Measurements from ENCODE around the gene BMAL1.

BMAL1 gene

GRCh38 chr11:13349046-13349445 is 71.5 kb downstream of the BMAL1 start:
- ChIA-PET POLR2A (no interaction called here), CTCF (interaction anchor here (1.4 to 10.4 kb wide), 4 partner anchors 14 to 141 kb away, joined by 5 to 96 read pairs (median 40); no protein-coding TSS in a partner anchor)
- H3K4me3 ChIP-seq (ENCODE audit: low read depth, low read length) = no peak overlapping the region
- TF ChIP-seq CTCF (IDR thresholded peaks at IDR 0.05; ENCODE audit: insufficient read depth, low read length, missing control alignments) = no peak
- DNase-seq (ENCODE audit: low read depth, low spot score) = no peak

- ChIA-PET CTCF (interaction anchor here (1.2 to 10.4 kb wide), 6 partner anchors 12 to 141 kb away, joined by 4 to 96 read pairs (median 6); no protein-coding TSS in a partner anchor), POLR2A (no interaction called here)
- DNase-seq (ENCODE audit: low read depth, low spot score) = no peak
- no peak for TF ChIP-seq CTCF (IDR thresholded peaks at IDR 0.05; ENCODE audit: insufficient read depth, low read length, missing control alignments)
- no peak overlapping the region for H3K4me3 ChIP-seq (ENCODE audit: low read depth, low read length)
These were observed 72.0 kb downstream of the BMAL1 start for GRCh38 chr11:13349581-13349980.

- no peak overlapping the region for H3K4me3 ChIP-seq (ENCODE audit: low read depth, low read length)
- ChIA-PET CTCF (interaction anchor here (3.9 to 10.4 kb wide), 4 partner anchors 8 to 145 kb away, joined by 37 to 96 read pairs (median 64); no protein-coding TSS in a partner anchor), POLR2A (interaction anchor here (0.8 kb wide), 1 partner anchor 92 kb away, joined by 3 read pairs; no protein-coding TSS in a partner anchor)
- no peak for DNase-seq (ENCODE audit: low read depth, low spot score)
- TF ChIP-seq CTCF (IDR thresholded peaks at IDR 0.05; ENCODE audit: insufficient read depth, low read length, missing control alignments) = no peak
These were observed 75.1 kb downstream of the BMAL1 start for GRCh38 chr11:13352711-13353110.

- ChIA-PET POLR2A (no interaction called here), CTCF (interaction anchor here (0.8 to 10.4 kb wide), 12 partner anchors 9 to 146 kb away, joined by 3 to 96 read pairs (median 12); no protein-coding TSS in a partner anchor)
- DNase-seq (ENCODE audit: low read depth, low spot score) = no peak
- no peak overlapping the region for H3K4me3 ChIP-seq (ENCODE audit: low read depth, low read length)
- TF ChIP-seq CTCF (IDR thresholded peaks at IDR 0.05; ENCODE audit: insufficient read depth, low read length, missing control alignments) = peak; percentile 19
These were observed 76.7 kb downstream of the BMAL1 start for GRCh38 chr11:13354335-13354734.

- TF ChIP-seq CTCF (IDR thresholded peaks at IDR 0.05; ENCODE audit: insufficient read depth, low read length, missing control alignments) = no peak
- no peak for DNase-seq (ENCODE audit: low read depth, low spot score)
- POLR2A ChIA-PET = no interaction called here
- H3K4me3 ChIP-seq (ENCODE audit: low read depth, low read length) = no peak overlapping the region
- CTCF ChIA-PET = interaction anchor here (1.2 to 10.4 kb wide), 12 partner anchors 8 to 147 kb away, joined by 4 to 96 read pairs (median 12); no protein-coding TSS in a partner anchor
These were observed 77.6 kb downstream of the BMAL1 start for GRCh38 chr11:13355191-13355590.

- ChIA-PET CTCF (interaction anchor here (1.8 to 10.4 kb wide), 2 partner anchors 22 to 149 kb away, joined by 8 to 96 read pairs; no protein-coding TSS in a partner anchor), POLR2A (no interaction called here)
- no peak overlapping the region for H3K4me3 ChIP-seq (ENCODE audit: low read depth, low read length)
- TF ChIP-seq CTCF (IDR thresholded peaks at IDR 0.05; ENCODE audit: insufficient read depth, low read length, missing control alignments) = no peak
- DNase-seq (ENCODE audit: low read depth, low spot score) = no peak
These were observed 79.6 kb downstream of the BMAL1 start for GRCh38 chr11:13357232-13357631.

Data from AG04449 (cell line).